HUES6 (cell line): ENCODE data around the gene PCDH9.

Experiments
- H3K27ac ChIP-seq: 2 replicates; pipeline ENCODE4 v1.7.0; 2013; ENCODE audit warnings: low read depth, mild to moderate bottlenecking, low read length, inconsistent platforms
- H3K27me3 ChIP-seq: 2 replicates; pipeline ENCODE4 v1.6.1; 2013; ENCODE audit warnings: low read length; ENCODE audit not compliant: control insufficient read depth, insufficient read depth
- H3K36me3 ChIP-seq: 2 replicates; pipeline ENCODE4 v1.6.1; 2013; ENCODE audit warnings: low read length; ENCODE audit not compliant: control insufficient read depth, insufficient read depth
- H3K4me1 ChIP-seq: 2 replicates; pipeline ENCODE4 v1.6.1; 2013; ENCODE audit warnings: low read length; ENCODE audit not compliant: control insufficient read depth, insufficient read depth
- H3K4me3 ChIP-seq: 2 replicates; pipeline ENCODE4 v1.5.1; 2013; ENCODE audit warnings: low read depth, low read length
- H3K9ac ChIP-seq: one replicate; pipeline ENCODE4 v1.6.1; 2013; ENCODE audit warnings: mild to moderate bottlenecking, low read length
- H3K9me3 ChIP-seq: 2 replicates; pipeline ENCODE4 v1.6.1; 2013; ENCODE audit warnings: low read depth, low read length; ENCODE audit not compliant: control insufficient read depth, insufficient read depth

Gene PCDH9

GRCh38 chr13:66345518-66345810 is 884.7 kb downstream of the PCDH9 start:
- Histone ChIP-seq H3K9me3 (no peaks in the 10 kb centered on the region), H3K36me3 (no peaks in the 10 kb centered on the region), H3K27ac (no peak overlapping the region), H3K4me3 (no peak overlapping the region), H3K4me1 (peaks cover 4% of the 10 kb centered on the region; the same call in 1 of the 2 replicates), H3K27me3 (no peaks in the 10 kb centered on the region), H3K9ac (no peak overlapping the region)

DNA sequence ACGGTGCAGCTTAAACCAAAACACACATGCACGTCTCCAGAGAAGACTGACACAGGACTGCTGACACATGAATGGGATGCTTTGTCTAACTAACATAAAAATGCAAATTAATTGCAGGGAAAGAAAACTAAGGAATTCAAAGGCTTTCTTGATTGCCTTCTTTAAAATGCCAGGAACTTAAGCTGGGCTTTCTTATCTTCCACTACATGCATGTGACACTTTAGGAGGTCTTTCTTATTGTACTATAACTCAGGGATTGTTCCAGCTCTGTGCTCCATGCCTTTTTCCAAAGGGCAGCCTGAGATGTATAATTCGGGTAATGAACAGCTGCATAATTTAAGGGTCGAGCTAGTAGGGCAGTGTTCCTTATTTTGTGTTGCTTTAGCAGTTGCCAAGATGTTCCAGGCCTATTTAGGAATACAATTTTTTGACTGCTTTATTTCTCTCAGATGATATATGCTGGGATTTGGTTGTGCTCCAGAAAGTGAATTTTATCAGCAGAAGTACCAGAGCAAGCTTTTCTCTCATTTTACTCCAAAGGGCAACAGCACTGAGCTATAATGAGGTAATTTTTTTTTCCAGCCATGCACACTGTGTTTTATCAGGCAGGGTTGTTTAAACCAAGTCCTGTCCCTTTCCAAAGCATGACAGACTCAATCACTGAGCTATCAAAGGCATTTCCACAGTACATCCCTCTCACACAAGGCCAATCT is 885.2 kb downstream of the PCDH9 start:
- no peak overlapping the region for H3K9ac ChIP-seq
- no peaks in the 10 kb centered on the region for H3K36me3 ChIP-seq
- no peak overlapping the region for H3K4me3 ChIP-seq
- no peaks in the 10 kb centered on the region for H3K27me3 ChIP-seq
- no peak overlapping the region for H3K27ac ChIP-seq
- H3K9me3 ChIP-seq, result no peaks in the 10 kb centered on the region
- H3K4me1 ChIP-seq, result peaks cover 4% of the 10 kb centered on the region; the same call in 1 of the 2 replicates

DNA sequence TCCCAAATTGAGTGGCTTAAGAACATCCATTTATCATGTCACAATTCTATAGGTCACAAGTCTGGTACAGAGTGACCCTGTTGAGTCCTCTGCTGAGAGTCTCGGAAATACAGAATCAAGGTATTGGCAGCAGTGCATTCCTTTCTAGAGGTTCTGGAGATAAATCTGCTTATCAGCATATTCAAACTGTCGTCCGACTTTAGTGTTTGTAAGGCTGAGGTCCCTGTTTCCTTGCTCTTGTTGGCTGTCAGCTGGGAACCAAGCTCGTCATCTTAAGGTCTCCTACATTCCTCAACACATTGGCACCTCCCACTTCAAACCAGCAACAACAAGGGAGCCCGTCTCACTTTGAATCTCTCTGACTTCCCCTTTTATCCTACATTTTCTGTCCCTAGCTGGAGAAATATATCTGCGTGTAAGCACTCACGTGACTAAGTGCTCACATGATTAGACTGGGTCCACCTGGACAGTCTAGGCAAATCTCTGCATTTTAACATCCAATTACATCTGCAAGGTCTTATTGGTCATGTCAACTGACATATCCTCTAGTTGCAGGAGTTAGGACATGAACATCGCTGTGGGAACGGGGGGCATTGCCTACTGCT is 886.8 kb downstream of the PCDH9 start:
- Histone ChIP-seq H3K9ac (no peak overlapping the region), H3K27me3 (no peaks in the 10 kb centered on the region), H3K4me3 (no peak overlapping the region), H3K9me3 (no peaks in the 10 kb centered on the region), H3K36me3 (no peaks in the 10 kb centered on the region), H3K27ac (no peak overlapping the region), H3K4me1 (peaks cover 4% of the 10 kb centered on the region; the same call in 1 of the 2 replicates)

DNA sequence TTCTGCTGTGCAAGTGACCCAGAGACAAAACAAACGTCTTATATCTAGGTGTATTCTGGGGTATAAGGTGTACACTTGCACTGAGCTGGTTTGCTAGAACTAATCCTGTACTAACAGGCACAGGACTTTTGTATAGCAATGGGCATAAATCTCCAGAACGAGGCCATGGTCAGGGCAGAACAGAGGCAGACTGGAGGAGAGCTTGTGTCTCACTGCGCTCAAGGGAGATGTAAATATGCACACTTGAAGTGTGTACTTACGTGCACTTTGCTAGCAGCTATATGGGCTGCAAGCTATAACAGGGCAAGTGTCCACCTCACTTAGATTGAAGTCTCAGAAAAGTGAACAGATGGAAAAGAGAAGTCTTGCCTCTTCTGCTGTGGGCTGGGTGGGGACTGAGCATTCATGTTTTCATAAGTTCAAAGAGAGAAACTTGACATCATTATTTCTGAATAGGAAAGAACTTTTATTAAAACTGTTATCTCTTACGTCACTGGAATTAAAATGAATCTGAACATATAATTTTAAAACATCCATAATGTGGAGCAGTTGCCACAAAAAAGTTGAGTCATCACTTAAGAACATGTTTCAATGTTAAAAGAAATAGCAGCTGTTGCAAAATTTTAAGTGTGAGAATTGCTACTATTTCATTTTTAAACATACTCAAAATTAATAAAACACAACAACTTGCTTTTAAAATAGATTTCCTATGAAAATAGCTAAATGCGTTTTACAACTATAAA is 888.3 kb downstream of the PCDH9 start:
- H3K27me3 ChIP-seq, result no peaks in the 10 kb centered on the region
- no peak overlapping the region for H3K4me3 ChIP-seq
- H3K9ac ChIP-seq, result no peak overlapping the region
- H3K9me3 ChIP-seq, result no peaks in the 10 kb centered on the region
- H3K4me1 ChIP-seq, result peaks cover 4% of the 10 kb centered on the region; the same call in 1 of the 2 replicates
- H3K27ac ChIP-seq, result no peak overlapping the region
- H3K36me3 ChIP-seq, result no peaks in the 10 kb centered on the region

DNA sequence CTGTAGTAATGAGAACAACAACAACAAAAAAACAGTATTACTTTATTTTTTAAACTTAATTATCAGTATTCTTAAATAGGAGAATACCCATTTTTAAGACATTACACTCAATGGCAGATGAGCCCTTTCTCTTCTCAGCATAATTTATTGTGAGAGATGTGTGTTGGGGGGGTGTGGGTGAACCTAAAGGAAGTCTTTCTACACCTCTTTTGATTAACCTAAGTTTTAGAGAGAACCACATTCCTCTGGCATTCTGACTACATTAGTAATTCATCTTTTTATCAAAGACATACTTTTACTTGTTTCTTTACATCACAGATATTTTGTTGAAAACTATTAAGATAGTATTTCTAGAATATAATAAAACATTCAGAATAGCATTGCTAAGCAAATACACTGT is 890.9 kb downstream of the PCDH9 start:
- H3K36me3 ChIP-seq, result no peaks in the 10 kb centered on the region
- no peak overlapping the region for H3K9ac ChIP-seq
- H3K4me3 ChIP-seq, result no peak overlapping the region
- no peak overlapping the region for H3K27ac ChIP-seq
- H3K4me1 ChIP-seq, result peaks cover 4% of the 10 kb centered on the region; the same call in 1 of the 2 replicates
- no peaks in the 10 kb centered on the region for H3K27me3 ChIP-seq
- no peaks in the 10 kb centered on the region for H3K9me3 ChIP-seq

GRCh38 chr13:66338542-66338941 is 891.6 kb downstream of the PCDH9 start:
- Histone ChIP-seq H3K9ac (no peak overlapping the region), H3K27me3 (no peaks in the 10 kb centered on the region), H3K4me1 (peaks cover 4% of the 10 kb centered on the region; the same call in 1 of the 2 replicates), H3K9me3 (no peaks in the 10 kb centered on the region), H3K36me3 (no peaks in the 10 kb centered on the region), H3K27ac (no peak overlapping the region), H3K4me3 (no peak overlapping the region)

- no peaks in the 10 kb centered on the region for H3K4me1 ChIP-seq
- no peaks in the 10 kb centered on the region for H3K27me3 ChIP-seq
- no peaks in the 10 kb centered on the region for H3K9me3 ChIP-seq
- no peak overlapping the region for H3K4me3 ChIP-seq
- no peaks in the 10 kb centered on the region for H3K36me3 ChIP-seq
- H3K9ac ChIP-seq, result no peak overlapping the region
- H3K27ac ChIP-seq, result no peak overlapping the region
Measured at GRCh38 chr13:66335626-66336025, 894.5 kb downstream of the PCDH9 start.

DNA sequence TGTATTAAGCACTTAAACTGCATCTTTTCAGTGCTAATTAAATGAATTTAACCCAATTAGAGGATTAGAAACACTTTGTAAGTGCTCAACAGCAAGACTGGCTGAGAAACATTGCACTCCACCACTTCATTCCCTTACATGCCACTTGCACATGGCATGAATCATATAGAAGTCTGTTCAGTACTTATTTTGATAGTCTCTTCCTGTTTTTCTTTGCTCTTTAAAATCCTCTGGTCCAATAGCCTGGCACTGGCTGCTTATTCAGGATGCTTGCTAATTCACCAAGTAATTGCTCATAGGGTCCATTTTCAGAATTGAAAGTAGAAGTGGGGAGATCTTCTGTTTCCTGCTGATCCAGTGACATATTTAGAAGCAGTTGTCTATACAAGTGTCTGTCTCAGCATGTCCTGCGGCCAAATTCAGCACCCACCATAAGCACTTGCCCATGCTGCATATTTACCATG is 900.1 kb downstream of the PCDH9 start:
- Histone ChIP-seq H3K27ac (no peak overlapping the region), H3K9me3 (no peaks in the 10 kb centered on the region), H3K27me3 (no peaks in the 10 kb centered on the region), H3K36me3 (no peaks in the 10 kb centered on the region), H3K9ac (no peak overlapping the region), H3K4me3 (no peak overlapping the region), H3K4me1 (no peaks in the 10 kb centered on the region)

GRCh38 chr13:66328476-66328875 is 901.7 kb downstream of the PCDH9 start:
- H3K9ac ChIP-seq, result no peak overlapping the region
- no peak overlapping the region for H3K4me3 ChIP-seq
- H3K9me3 ChIP-seq, result no peaks in the 10 kb centered on the region
- H3K36me3 ChIP-seq, result no peaks in the 10 kb centered on the region
- no peaks in the 10 kb centered on the region for H3K27me3 ChIP-seq
- H3K4me1 ChIP-seq, result no peaks in the 10 kb centered on the region
- H3K27ac ChIP-seq, result no peak overlapping the region

- no peak overlapping the region for H3K4me3 ChIP-seq
- no peaks in the 10 kb centered on the region for H3K4me1 ChIP-seq
- H3K27me3 ChIP-seq, result no peaks in the 10 kb centered on the region
- H3K27ac ChIP-seq, result no peak overlapping the region
- no peaks in the 10 kb centered on the region for H3K36me3 ChIP-seq
- H3K9ac ChIP-seq, result no peak overlapping the region
- H3K9me3 ChIP-seq, result no peaks in the 10 kb centered on the region
Measured at GRCh38 chr13:66323745-66324347, 906.3 kb downstream of the PCDH9 start.

DNA sequence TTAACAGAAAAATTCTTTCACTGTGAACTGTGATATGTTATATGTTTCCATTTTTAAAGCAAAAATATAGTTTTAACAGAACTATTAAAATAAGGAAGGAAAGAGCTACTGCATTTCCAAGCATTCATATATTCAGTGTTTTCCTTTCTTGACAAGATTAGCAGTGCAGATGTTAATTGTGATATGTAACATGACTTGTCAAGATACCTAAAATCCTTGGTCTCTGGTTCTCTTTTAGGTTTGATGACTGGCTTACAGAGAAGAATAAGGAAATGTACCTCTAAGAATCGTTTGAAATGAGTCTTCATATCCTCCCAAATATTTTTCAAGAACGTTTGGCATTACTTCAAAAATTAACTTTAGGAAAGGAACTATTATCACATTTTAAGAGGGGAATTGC is 907.2 kb downstream of the PCDH9 start:
- Histone ChIP-seq H3K4me3 (no peak overlapping the region), H3K4me1 (no peaks in the 10 kb centered on the region), H3K27ac (no peak overlapping the region), H3K9me3 (no peaks in the 10 kb centered on the region), H3K9ac (no peak overlapping the region), H3K27me3 (no peaks in the 10 kb centered on the region), H3K36me3 (no peaks in the 10 kb centered on the region)
